Breast epithelium (tissue), 3 donors: Measurements from ENCODE around the gene KRT26.

Experiments used
- CTCF ChIP-seq, 3 donors: fragments of 450-650 bp; IDR thresholded peaks; one replicate each; pipeline ENCODE4 v1.5.1; 2016 to 2017; ENCODE audit warnings: antibody characterized with exemption in 3 of 3, mild to moderate bottlenecking in 3 of 3, moderate library complexity in 3 of 3
- POLR2A ChIP-seq: fragments of 450-650 bp; IDR thresholded peaks from one replicate; pipeline ENCODE4 v1.6.1; 2016; ENCODE audit warnings: antibody characterized with exemption, mild to moderate bottlenecking, moderate library complexity
- POLR2AphosphoS5 ChIP-seq, 3 donors: sonication (generic); formaldehyde crosslinking; IDR thresholded peaks; one replicate each; pipeline ENCODE4 v1.6.1; 2017; ENCODE audit warnings: antibody characterized with exemption in 3 of 3

GRCh38 chr17:40777459-40777858 lies 5.5 kb upstream of the KRT26 start:
- TF ChIP-seq POLR2A (no peak), CTCF (IDR thresholded peaks at IDR 0.05) (no peak), POLR2AphosphoS5 (IDR thresholded peaks at IDR 0.05) (no peak)
